Adipocyte (in vitro differentiated cells): ENCODE results near the gene EPHA3.
A peak's percentile ranks its signal among the peaks of the same experiment; 100 is the strongest.
"Not testable (repeated sequence)": the region's sequence is repeated elsewhere in the genome, so short reads cannot be mapped to it uniquely, and the experiment has no call there.

ENCODE experiments used
- DNase-seq: peaks from one replicate; pipeline ENCODE4 v3.0.0-alpha.2; 2015; ENCODE audit warnings: low read depth
- H3K27me3 ChIP-seq: replicated peaks from 2 replicates; pipeline ENCODE4 v1.7.0; 2013; ENCODE audit warnings: mild to moderate bottlenecking, low read length, moderate library complexity; ENCODE audit not compliant: control insufficient read depth, insufficient read depth
- H3K36me3 ChIP-seq: 2 replicates; pipeline ENCODE4 v1.7.0; 2013; ENCODE audit warnings: low read length, mild to moderate bottlenecking, moderate library complexity; ENCODE audit not compliant: control insufficient read depth, insufficient read depth, severe bottlenecking
- H3K4me1 ChIP-seq: 2 replicates; pipeline ENCODE4 v1.7.0; 2013; ENCODE audit warnings: mild to moderate bottlenecking, low read length, moderate library complexity; ENCODE audit not compliant: control insufficient read depth, insufficient read depth
- H3K4me3 ChIP-seq: 2 replicates; pipeline ENCODE4 v1.7.0; 2013; ENCODE audit warnings: mild to moderate bottlenecking, low read length, moderate library complexity
- H3K9ac ChIP-seq: 2 replicates; pipeline ENCODE4 v1.7.0; 2013; ENCODE audit warnings: mild to moderate bottlenecking, low read length, moderate library complexity
- H3K9me3 ChIP-seq: 2 replicates; pipeline ENCODE4 v1.7.0; 2013; ENCODE audit warnings: mild to moderate bottlenecking, low read length, moderate library complexity; ENCODE audit not compliant: control insufficient read depth

EPHA3 gene

GRCh38 chr3:89326997-89327396 lies 219.6 kb downstream of the EPHA3 start:
- no peak overlapping the region for H3K9ac ChIP-seq
- H3K4me1 ChIP-seq, result no peaks in the 10 kb centered on the region
- no peaks in the 10 kb centered on the region for H3K27me3 ChIP-seq
- H3K4me3 ChIP-seq, result no peak overlapping the region
- DNase-seq, result no peak
- no peaks in the 10 kb centered on the region for H3K36me3 ChIP-seq
- no peaks in the 10 kb centered on the region for H3K9me3 ChIP-seq

- no peak overlapping the region for H3K4me3 ChIP-seq
- no peak for DNase-seq
These were observed 225.0 kb downstream of the EPHA3 start for GRCh38 chr3:89332386-89332785.

GRCh38 chr3:89332793-89333192 lies 225.4 kb downstream of the EPHA3 start:
- H3K36me3 ChIP-seq, result no peaks in the 10 kb centered on the region
- H3K4me3 ChIP-seq, result no peak overlapping the region
- H3K9ac ChIP-seq, result no peak overlapping the region
- H3K4me1 ChIP-seq, result no peaks in the 10 kb centered on the region
- no peak for DNase-seq
- no peaks in the 10 kb centered on the region for H3K9me3 ChIP-seq
- no peaks in the 10 kb centered on the region for H3K27me3 ChIP-seq

More at GRCh38 chr3:89332386-89332785, 225.0 kb downstream of the EPHA3 start:
- H3K9ac ChIP-seq, result no peak overlapping the region
- no peaks in the 10 kb centered on the region for H3K27me3 ChIP-seq
- no peaks in the 10 kb centered on the region for H3K9me3 ChIP-seq
- no peaks in the 10 kb centered on the region for H3K4me1 ChIP-seq
- H3K36me3 ChIP-seq, result no peaks in the 10 kb centered on the region

GRCh38 chr3:89335693-89336092 lies 228.3 kb downstream of the EPHA3 start:
- no peak overlapping the region for H3K4me3 ChIP-seq

GRCh38 chr3:89340408-89340807 lies 233.0 kb downstream of the EPHA3 start:
- H3K9me3 ChIP-seq, result no peaks in the 10 kb centered on the region
- peak; percentile 55 for DNase-seq
- H3K4me1 ChIP-seq, result peaks cover 5% of the 10 kb centered on the region
- no peaks in the 10 kb centered on the region for H3K36me3 ChIP-seq
- H3K4me3 ChIP-seq, result no peak overlapping the region
- no peak overlapping the region for H3K9ac ChIP-seq
- H3K27me3 ChIP-seq, result no peaks in the 10 kb centered on the region

More at GRCh38 chr3:89335693-89336092, 228.3 kb downstream of the EPHA3 start:
- Histone ChIP-seq H3K9ac (no peak overlapping the region), H3K36me3 (no peaks in the 10 kb centered on the region), H3K9me3 (no peaks in the 10 kb centered on the region), H3K27me3 (no peaks in the 10 kb centered on the region), H3K4me1 (no peaks in the 10 kb centered on the region)
- no peak for DNase-seq

GRCh38 chr3:89344076-89344475 lies 236.7 kb downstream of the EPHA3 start:
- no peaks in the 10 kb centered on the region for H3K9me3 ChIP-seq
- H3K36me3 ChIP-seq, result no peaks in the 10 kb centered on the region
- H3K27me3 ChIP-seq, result no peaks in the 10 kb centered on the region
- no peak for DNase-seq
- peaks cover 5% of the 10 kb centered on the region for H3K4me1 ChIP-seq
- H3K4me3 ChIP-seq, result no peak overlapping the region
- H3K9ac ChIP-seq, result no peak overlapping the region

GRCh38 chr3:89350935-89351334 lies 243.5 kb downstream of the EPHA3 start:
- not testable (repeated sequence) for H3K36me3 ChIP-seq, H3K9me3 ChIP-seq, H3K9ac ChIP-seq, H3K4me3 ChIP-seq, H3K4me1 ChIP-seq, DNase-seq, H3K27me3 ChIP-seq

- no peak overlapping the region for H3K9ac ChIP-seq
- no peaks in the 10 kb centered on the region for H3K27me3 ChIP-seq
- no peak overlapping the region for H3K4me3 ChIP-seq
- no peaks in the 10 kb centered on the region for H3K9me3 ChIP-seq
- no peak for DNase-seq
- H3K4me1 ChIP-seq, result no peaks in the 10 kb centered on the region
- no peaks in the 10 kb centered on the region for H3K36me3 ChIP-seq
These were observed 246.0 kb downstream of the EPHA3 start for GRCh38 chr3:89353465-89353864.

GRCh38 chr3:89358281-89358680 lies 250.9 kb downstream of the EPHA3 start:
- H3K9me3 ChIP-seq, result no peaks in the 10 kb centered on the region
- H3K4me1 ChIP-seq, result no peaks in the 10 kb centered on the region
- no peaks in the 10 kb centered on the region for H3K36me3 ChIP-seq

GRCh38 chr3:89360156-89360555 lies 252.7 kb downstream of the EPHA3 start:
- Histone ChIP-seq H3K27me3 (no peaks in the 10 kb centered on the region), H3K9me3 (no peaks in the 10 kb centered on the region), H3K4me3 (no peak overlapping the region), H3K36me3 (no peaks in the 10 kb centered on the region), H3K4me1 (no peaks in the 10 kb centered on the region), H3K9ac (no peak overlapping the region)
- DNase-seq, result peak; percentile 6

More at GRCh38 chr3:89358281-89358680, 250.9 kb downstream of the EPHA3 start:
- H3K9ac ChIP-seq, result no peak overlapping the region
- no peak for DNase-seq
- no peak overlapping the region for H3K4me3 ChIP-seq
- H3K27me3 ChIP-seq, result no peaks in the 10 kb centered on the region

GRCh38 chr3:89362496-89362895 lies 255.1 kb downstream of the EPHA3 start:
- Histone ChIP-seq H3K27me3 (no peaks in the 10 kb centered on the region), H3K36me3 (no peaks in the 10 kb centered on the region), H3K9ac (no peak overlapping the region), H3K4me3 (no peak overlapping the region), H3K4me1 (no peaks in the 10 kb centered on the region), H3K9me3 (no peaks in the 10 kb centered on the region)
- no peak for DNase-seq

- no peak overlapping the region for H3K4me3 ChIP-seq
- no peaks in the 10 kb centered on the region for H3K4me1 ChIP-seq
- H3K9ac ChIP-seq, result no peak overlapping the region
- H3K36me3 ChIP-seq, result no peaks in the 10 kb centered on the region
- no peak for DNase-seq
- H3K9me3 ChIP-seq, result no peaks in the 10 kb centered on the region
- H3K27me3 ChIP-seq, result no peaks in the 10 kb centered on the region
These were observed 255.8 kb downstream of the EPHA3 start for GRCh38 chr3:89363171-89363570.
